HepG2 (cell line): ENCODE measurements around the gene ANKRD65. TPM values are rescaled to one million over a fixed set of nuclear protein-coding genes. Genes with fewer than 3 reads are reported as not detected.

Source experiments
- ATAC-seq: fragments of 200-7000 bp; cut with Tn5 transposase; 3 replicates; pipeline ENCODE4 v1.9.1; 2020; ENCODE audit warnings: mild to moderate bottlenecking, moderate library complexity
- BruUV-seq: library from RNA; stranded (reverse); fragments of 400-500 nt; replicated peaks from 2 replicates; lab custom pipeline; 2021; lab: Mats Ljungman, UMichigan
- CTCF ChIA-PET: fragments of 300-600 bp; formaldehyde crosslinking; extraction: SDS; loops from one replicate; lab custom pipeline; 2021; ENCODE audit warnings: low total read pairs, inconsistent platforms, low intra/inter-chr PET ratio; lab: Yijun Ruan, JAX
- POLR2A ChIA-PET: fragments of 350-600 bp; sonication (Branson Sonifier 250); formaldehyde crosslinking; loops from one replicate; lab custom pipeline; 2020; ENCODE audit warnings: antibody characterized with exemption, inconsistent platforms; lab: Yijun Ruan, JAX
- DNase-seq: peaks from one replicate; pipeline ENCODE4 v3.0.0-alpha.2; 2015; ENCODE audit warnings: low spot score
- FAIRE-seq: peaks from 3 replicates; lab custom pipeline; 2011; peaks lifted over from hg19 to GRCh38; lab: Jason Lieb, UNC
- H2AFZ ChIP-seq: one replicate; pipeline ENCODE4 v1.6.1; 2011; ENCODE audit warnings: low read length, inconsistent platforms
- H3K27ac ChIP-seq: fragments of 300-600 bp; 3 replicates; pipeline ENCODE4 v1.8.0; 2011; ENCODE audit warnings: mixed run types, mild to moderate bottlenecking, mixed read lengths, low read length, inconsistent platforms; ENCODE audit not compliant: insufficient read depth; ENCODE audit errors: extremely low read length
- H3K27me3 ChIP-seq, 2 experiments: fragments of 200-600 bp in 1 of 2; 2 replicates in 1 of 2; 3 replicates in 1 of 2; pipeline versions ENCODE4 v1.6.0 to v1.8.0; 2011; ENCODE audit warnings: low read length in 2 of 2, mild to moderate bottlenecking in 2 of 2, moderate library complexity in 2 of 2, inconsistent platforms in 1 of 2; ENCODE audit not compliant: insufficient read depth in 2 of 2, control insufficient read depth in 1 of 2
- H3K36me3 ChIP-seq, 2 experiments: fragments of 200-600 bp in 1 of 2; replicated peaks in 1 of 2; 2 replicates in 1 of 2; 3 replicates in 1 of 2; pipeline versions ENCODE4 v1.5.1 to v1.8.0; 2011; ENCODE audit warnings: low read length in 2 of 2, inconsistent platforms in 1 of 2; ENCODE audit not compliant: insufficient read depth in 2 of 2, control insufficient read depth in 1 of 2
- H3K4me1 ChIP-seq: 2 replicates; pipeline ENCODE4 v1.5.1; 2012; ENCODE audit warnings: low read length, inconsistent platforms; ENCODE audit not compliant: insufficient read depth
- H3K4me2 ChIP-seq: 2 replicates; pipeline ENCODE4 v1.6.0; 2011; ENCODE audit warnings: low read depth, low read length, inconsistent platforms
- H3K4me3 ChIP-seq, 3 experiments: fragments of 200-600 bp in 1 of 3; sonication (generic), shearing (Covaris generic) in 1 of 3; replicated peaks in 1 of 3; 2 replicates each; pipeline ENCODE4 v1.5.1; 2011 to 2016; ENCODE audit warnings: low read length in 3 of 3, inconsistent platforms in 2 of 3, low read depth in 2 of 3, mild to moderate bottlenecking in 2 of 3, control low read depth in 1 of 3, mixed read lengths in 1 of 3; ENCODE audit not compliant: insufficient read depth in 1 of 3
- H3K79me2 ChIP-seq: one replicate; pipeline ENCODE4 v1.6.1; 2011; ENCODE audit warnings: low read length, inconsistent platforms; ENCODE audit not compliant: insufficient read depth
- H3K9ac ChIP-seq: 2 replicates; pipeline ENCODE4 v1.6.0; 2011; ENCODE audit warnings: mild to moderate bottlenecking, low read depth, low read length, inconsistent platforms; ENCODE audit not compliant: insufficient read depth
- H3K9me3 ChIP-seq: 2 replicates; pipeline ENCODE4 v1.5.1; 2012; ENCODE audit warnings: mild to moderate bottlenecking, low read length
- H4K20me1 ChIP-seq: 2 replicates; pipeline ENCODE4 v1.6.0; 2011; ENCODE audit warnings: inconsistent platforms, mild to moderate bottlenecking, low read length, moderate library complexity; ENCODE audit not compliant: insufficient read depth
- CCAR2 ChIP-seq: fragments of 200-400 bp; formaldehyde crosslinking; optimal IDR thresholded peaks from 2 replicates; pipeline ENCODE3; 2018; ENCODE audit warnings: low read depth, mild to moderate bottlenecking, low read length, moderate library complexity
- GZF1 ChIP-seq: sonication (generic); formaldehyde crosslinking; IDR thresholded peaks from 2 replicates; pipeline ENCODE4 v1.5.1; 2020; ENCODE audit warnings: mild to moderate bottlenecking, missing genetic modification reagents
- KLF9 ChIP-seq: IDR thresholded peaks from 2 replicates; pipeline ENCODE4 v1.6.1; 2016; ENCODE audit warnings: low read depth
- MIXL1 ChIP-seq: IDR thresholded peaks from 2 replicates; pipeline ENCODE4 v1.6.1; 2016
- TAF1 ChIP-seq: sonication (generic); formaldehyde crosslinking; IDR thresholded peaks from 2 replicates; pipeline ENCODE4 v1.4.0; 2020; ENCODE audit warnings: missing genetic modification reagents
- ZNF12 ChIP-seq: sonication (generic); formaldehyde crosslinking; IDR thresholded peaks from 2 replicates; pipeline ENCODE4 v1.5.0; 2020; ENCODE audit warnings: missing genetic modification reagents
- ZNF333 ChIP-seq: sonication (generic); formaldehyde crosslinking; IDR thresholded peaks from 2 replicates; pipeline ENCODE4 v1.4.0; 2020; ENCODE audit warnings: mild to moderate bottlenecking, missing genetic modification reagents, borderline replicate concordance
- WGBS: methylation state at CpG from one replicate; pipeline ENCODE4 v1.1.6; 2017; ENCODE audit warnings: low lambda C conversion rate; 5-methylcytosine and 5-hydroxymethylcytosine counted together
- in situ Hi-C: cut with HindIII; loops from 2 replicates; pipeline ENCODE4 v1.10.0; 2017; ENCODE audit warnings: low pct_unique_long_range_greater_than_20kb; ENCODE audit not compliant: extremely low pct_ligation_motif_present
- intact Hi-C: fragments of 100-400 bp; cut with micrococcal nuclease; formaldehyde crosslinking; loops from one replicate; pipeline ENCODE4 v1.10.0; 2022; ENCODE audit not compliant: unreplicated experiment
- polyA plus RNA-seq, 8 experiments: library from polyadenylated mRNA; depleted of rRNA in 3 of 8; stranded (reverse) in 7 of 8; unstranded in 1 of 8; fragments of >200 nt; fragmentation: Illumina TruSeq in 4 of 8; extraction: Trizol in 4 of 8; gene quantifications; 2 replicates each; pipeline versions ENCODE4 v1.2.1 to v1.2.3, GENCODE V29; 2011 to 2016; ENCODE audit warnings: low read depth in 4 of 8, missing spikeins in 1 of 8, mixed read lengths in 1 of 8; ENCODE audit not compliant: insufficient read depth in 1 of 8
- total RNA-seq, 5 experiments: library from RNA; depleted of rRNA; stranded (reverse); fragments of >200 nt; fragmentation: Illumina TruSeq; extraction: Trizol; gene quantifications; 2 replicates each; pipeline ENCODE4 v1.2.3, GENCODE V29; 2016; ENCODE audit warnings: low read depth in 1 of 5
- TF ChIP-seq, protein P1 (sequence below): sonication (generic); formaldehyde crosslinking; IDR thresholded peaks from 2 replicates; pipeline ENCODE4 v1.4.0; 2020; ENCODE audit warnings: missing genetic modification reagents
- TF ChIP-seq, protein P2 (sequence below): sonication (generic); formaldehyde crosslinking; IDR thresholded peaks from 2 replicates; pipeline ENCODE4 v1.4.0; 2020; ENCODE audit warnings: low read depth, mild to moderate bottlenecking, missing genetic modification reagents
- TF ChIP-seq, protein P3 (sequence below): IDR thresholded peaks from 2 replicates; pipeline ENCODE4 v1.6.1; 2016; ENCODE audit warnings: control low read depth
- TF ChIP-seq, protein P4 (sequence below): sonication (generic); formaldehyde crosslinking; IDR thresholded peaks from 2 replicates; pipeline ENCODE4 v1.5.0; 2020; ENCODE audit warnings: missing genetic modification reagents

ANKRD65 gene
- total and polyA plus RNA-seq, 2 of the 13 experiments (the other 11 are each of a cell fraction or from before 2014, with no cell fraction given): 12.1 to 30.1 TPM

- peak overlapping the region; percentile 72 to 88 (median 84) for H3K4me3 ChIP-seq
- H3K4me2 ChIP-seq: peak overlapping the region; percentile 89
- DNase-seq (peak; percentile 96), FAIRE-seq (peak; percentile 91), ATAC-seq (peak; percentile 46)
- WGBS: 0% methylated on average over 19 of the region's 34 CpGs
- in situ Hi-C loops (no loop called here), intact Hi-C loops (no loop called here)
- no peaks in the 10 kb centered on the region for H4K20me1 ChIP-seq
- ChIA-PET POLR2A (interaction anchor here (0.7 to 11.0 kb wide), 18 partner anchors 7 to 336 kb away, joined by 3 to 355 read pairs (median 8); partner anchors contain the start of genes ANKRD65, AURKAIP1, CCNL2 and MIB2), CTCF (no interaction called here)
- H3K79me2 ChIP-seq: peaks cover 30% of the 10 kb centered on the region
- peak overlapping the region; percentile 88 for H3K9ac ChIP-seq
- no peaks in the 10 kb centered on the region for H3K27me3 ChIP-seq
- no peak overlapping the region for H2AFZ ChIP-seq
- no peaks in the 10 kb centered on the region; a peak in 1 of 5 replicates for H3K36me3 ChIP-seq
- no TSS peak for BruUV-seq
- peaks cover 60% of the 10 kb centered on the region for H3K4me1 ChIP-seq
- H3K27ac ChIP-seq: peak overlapping the region; percentile 94
- H3K9me3 ChIP-seq: no peaks in the 10 kb centered on the region
- TF ChIP-seq ZNF12 (CRISPR knock-in tag): peak; percentile 58; the same call in 1 of the 2 replicates
- TF ChIP-seq, protein P1, sequence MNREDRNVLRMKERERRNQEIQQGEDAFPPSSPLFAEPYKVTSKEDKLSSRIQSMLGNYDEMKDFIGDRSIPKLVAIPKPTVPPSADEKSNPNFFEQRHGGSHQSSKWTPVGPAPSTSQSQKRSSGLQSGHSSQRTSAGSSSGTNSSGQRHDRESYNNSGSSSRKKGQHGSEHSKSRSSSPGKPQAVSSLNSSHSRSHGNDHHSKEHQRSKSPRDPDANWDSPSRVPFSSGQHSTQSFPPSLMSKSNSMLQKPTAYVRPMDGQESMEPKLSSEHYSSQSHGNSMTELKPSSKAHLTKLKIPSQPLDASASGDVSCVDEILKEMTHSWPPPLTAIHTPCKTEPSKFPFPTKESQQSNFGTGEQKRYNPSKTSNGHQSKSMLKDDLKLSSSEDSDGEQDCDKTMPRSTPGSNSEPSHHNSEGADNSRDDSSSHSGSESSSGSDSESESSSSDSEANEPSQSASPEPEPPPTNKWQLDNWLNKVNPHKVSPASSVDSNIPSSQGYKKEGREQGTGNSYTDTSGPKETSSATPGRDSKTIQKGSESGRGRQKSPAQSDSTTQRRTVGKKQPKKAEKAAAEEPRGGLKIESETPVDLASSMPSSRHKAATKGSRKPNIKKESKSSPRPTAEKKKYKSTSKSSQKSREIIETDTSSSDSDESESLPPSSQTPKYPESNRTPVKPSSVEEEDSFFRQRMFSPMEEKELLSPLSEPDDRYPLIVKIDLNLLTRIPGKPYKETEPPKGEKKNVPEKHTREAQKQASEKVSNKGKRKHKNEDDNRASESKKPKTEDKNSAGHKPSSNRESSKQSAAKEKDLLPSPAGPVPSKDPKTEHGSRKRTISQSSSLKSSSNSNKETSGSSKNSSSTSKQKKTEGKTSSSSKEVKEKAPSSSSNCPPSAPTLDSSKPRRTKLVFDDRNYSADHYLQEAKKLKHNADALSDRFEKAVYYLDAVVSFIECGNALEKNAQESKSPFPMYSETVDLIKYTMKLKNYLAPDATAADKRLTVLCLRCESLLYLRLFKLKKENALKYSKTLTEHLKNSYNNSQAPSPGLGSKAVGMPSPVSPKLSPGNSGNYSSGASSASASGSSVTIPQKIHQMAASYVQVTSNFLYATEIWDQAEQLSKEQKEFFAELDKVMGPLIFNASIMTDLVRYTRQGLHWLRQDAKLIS: peak; percentile 51; the same call in 1 of the 2 replicates
- 0 out of 2 replicates have a peak, but pooled peaks have one; percentile 40 for TF ChIP-seq MIXL1 (CRISPR knock-in tag)
- TF ChIP-seq, protein P2, sequence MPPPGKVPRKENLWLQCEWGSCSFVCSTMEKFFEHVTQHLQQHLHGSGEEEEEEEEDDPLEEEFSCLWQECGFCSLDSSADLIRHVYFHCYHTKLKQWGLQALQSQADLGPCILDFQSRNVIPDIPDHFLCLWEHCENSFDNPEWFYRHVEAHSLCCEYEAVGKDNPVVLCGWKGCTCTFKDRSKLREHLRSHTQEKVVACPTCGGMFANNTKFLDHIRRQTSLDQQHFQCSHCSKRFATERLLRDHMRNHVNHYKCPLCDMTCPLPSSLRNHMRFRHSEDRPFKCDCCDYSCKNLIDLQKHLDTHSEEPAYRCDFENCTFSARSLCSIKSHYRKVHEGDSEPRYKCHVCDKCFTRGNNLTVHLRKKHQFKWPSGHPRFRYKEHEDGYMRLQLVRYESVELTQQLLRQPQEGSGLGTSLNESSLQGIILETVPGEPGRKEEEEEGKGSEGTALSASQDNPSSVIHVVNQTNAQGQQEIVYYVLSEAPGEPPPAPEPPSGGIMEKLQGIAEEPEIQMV (CRISPR knock-in tag): 0 out of 2 replicates have a peak, but pooled peaks have one; percentile 75
- no peak for TF ChIP-seq ZNF333 (CRISPR knock-in tag)
- peak; percentile 90 for TF ChIP-seq TAF1 (CRISPR knock-in tag)
- peak; percentile 86 for TF ChIP-seq CCAR2
- no peak for TF ChIP-seq GZF1 (CRISPR knock-in tag)
- TF ChIP-seq, protein P3, sequence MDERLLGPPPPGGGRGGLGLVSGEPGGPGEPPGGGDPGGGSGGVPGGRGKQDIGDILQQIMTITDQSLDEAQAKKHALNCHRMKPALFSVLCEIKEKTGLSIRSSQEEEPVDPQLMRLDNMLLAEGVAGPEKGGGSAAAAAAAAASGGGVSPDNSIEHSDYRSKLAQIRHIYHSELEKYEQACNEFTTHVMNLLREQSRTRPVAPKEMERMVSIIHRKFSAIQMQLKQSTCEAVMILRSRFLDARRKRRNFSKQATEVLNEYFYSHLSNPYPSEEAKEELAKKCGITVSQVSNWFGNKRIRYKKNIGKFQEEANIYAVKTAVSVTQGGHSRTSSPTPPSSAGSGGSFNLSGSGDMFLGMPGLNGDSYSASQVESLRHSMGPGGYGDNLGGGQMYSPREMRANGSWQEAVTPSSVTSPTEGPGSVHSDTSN: no peak
- TF ChIP-seq, protein P4, sequence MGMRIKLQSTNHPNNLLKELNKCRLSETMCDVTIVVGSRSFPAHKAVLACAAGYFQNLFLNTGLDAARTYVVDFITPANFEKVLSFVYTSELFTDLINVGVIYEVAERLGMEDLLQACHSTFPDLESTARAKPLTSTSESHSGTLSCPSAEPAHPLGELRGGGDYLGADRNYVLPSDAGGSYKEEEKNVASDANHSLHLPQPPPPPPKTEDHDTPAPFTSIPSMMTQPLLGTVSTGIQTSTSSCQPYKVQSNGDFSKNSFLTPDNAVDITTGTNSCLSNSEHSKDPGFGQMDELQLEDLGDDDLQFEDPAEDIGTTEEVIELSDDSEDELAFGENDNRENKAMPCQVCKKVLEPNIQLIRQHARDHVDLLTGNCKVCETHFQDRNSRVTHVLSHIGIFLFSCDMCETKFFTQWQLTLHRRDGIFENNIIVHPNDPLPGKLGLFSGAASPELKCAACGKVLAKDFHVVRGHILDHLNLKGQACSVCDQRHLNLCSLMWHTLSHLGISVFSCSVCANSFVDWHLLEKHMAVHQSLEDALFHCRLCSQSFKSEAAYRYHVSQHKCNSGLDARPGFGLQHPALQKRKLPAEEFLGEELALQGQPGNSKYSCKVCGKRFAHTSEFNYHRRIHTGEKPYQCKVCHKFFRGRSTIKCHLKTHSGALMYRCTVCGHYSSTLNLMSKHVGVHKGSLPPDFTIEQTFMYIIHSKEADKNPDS (CRISPR knock-in tag): peak; percentile 64; the same call in 1 of the 2 replicates
- TF ChIP-seq KLF9: 0 out of 2 replicates have a peak, but pooled peaks have one; percentile 47
Measured at GRCh38 chr1:1432951-1433803, 12.1 kb upstream of the ANKRD65 start.
